ENCODE data around the gene PPARG.

The PPARG gene

DNA sequence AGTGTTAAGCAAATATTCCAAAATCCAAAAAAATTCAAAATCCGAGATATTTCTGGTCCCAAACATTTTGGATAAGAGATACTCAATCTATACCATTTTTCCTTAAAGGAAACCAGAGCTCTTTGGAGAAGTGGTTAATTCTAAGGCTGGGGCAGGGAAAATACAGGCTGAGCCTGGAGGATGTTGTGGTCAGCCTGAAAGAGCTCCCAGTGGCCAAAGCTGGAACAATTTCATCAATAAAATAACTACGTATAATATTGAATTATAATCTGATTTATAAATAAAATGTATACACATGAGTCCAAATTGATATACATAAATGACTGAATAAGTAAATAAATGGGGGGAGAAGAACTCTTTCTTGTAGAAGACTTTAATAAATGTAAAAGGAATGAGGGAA lies 24.6 kb downstream of the PPARG start:
- no peak for DNase-seq

DNA sequence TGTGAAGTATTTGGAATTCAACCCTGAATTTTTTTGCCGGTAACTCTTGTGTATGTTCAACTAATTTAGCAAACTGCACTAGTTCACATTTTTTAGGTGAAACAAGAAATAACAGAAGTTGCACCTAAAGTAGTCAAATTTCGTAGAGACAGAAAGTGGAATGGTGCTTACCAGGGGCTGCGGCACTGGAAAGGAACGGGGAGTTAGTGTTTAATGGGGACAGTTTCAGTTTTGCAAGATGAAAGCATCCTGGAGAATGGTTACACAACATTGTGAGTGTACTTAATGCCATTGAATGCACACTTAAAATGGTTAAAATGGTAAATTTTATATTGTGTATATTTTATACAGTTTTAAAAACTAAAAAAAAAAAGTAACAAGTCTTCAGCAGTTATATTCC lies 27.4 kb downstream of the PPARG start:
- no peak for DNase-seq

GRCh38 chr3:12316729-12317351 lies 28.0 kb downstream of the PPARG start:
- DNase-seq = no peak

DNA sequence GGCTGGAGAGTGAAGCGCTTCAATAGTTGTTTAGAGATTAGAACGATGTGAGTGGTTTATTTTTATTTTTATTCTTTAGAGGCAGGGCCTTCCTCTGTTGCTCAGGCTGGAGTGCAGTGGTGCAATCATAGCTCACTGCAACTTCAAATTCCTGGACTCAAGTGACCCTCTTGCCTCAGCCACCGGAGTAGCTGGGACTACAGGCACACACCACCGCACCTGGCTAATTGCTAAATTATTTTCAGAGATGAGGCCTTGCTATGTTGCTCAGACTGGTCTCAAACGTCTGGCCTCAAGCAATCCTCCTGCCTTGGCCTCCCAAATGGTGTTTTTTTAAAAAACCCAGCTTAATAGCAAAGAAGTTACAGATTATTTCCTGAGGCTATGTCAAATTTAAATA lies 29.0 kb downstream of the PPARG start:
- no peak for DNase-seq

DNA sequence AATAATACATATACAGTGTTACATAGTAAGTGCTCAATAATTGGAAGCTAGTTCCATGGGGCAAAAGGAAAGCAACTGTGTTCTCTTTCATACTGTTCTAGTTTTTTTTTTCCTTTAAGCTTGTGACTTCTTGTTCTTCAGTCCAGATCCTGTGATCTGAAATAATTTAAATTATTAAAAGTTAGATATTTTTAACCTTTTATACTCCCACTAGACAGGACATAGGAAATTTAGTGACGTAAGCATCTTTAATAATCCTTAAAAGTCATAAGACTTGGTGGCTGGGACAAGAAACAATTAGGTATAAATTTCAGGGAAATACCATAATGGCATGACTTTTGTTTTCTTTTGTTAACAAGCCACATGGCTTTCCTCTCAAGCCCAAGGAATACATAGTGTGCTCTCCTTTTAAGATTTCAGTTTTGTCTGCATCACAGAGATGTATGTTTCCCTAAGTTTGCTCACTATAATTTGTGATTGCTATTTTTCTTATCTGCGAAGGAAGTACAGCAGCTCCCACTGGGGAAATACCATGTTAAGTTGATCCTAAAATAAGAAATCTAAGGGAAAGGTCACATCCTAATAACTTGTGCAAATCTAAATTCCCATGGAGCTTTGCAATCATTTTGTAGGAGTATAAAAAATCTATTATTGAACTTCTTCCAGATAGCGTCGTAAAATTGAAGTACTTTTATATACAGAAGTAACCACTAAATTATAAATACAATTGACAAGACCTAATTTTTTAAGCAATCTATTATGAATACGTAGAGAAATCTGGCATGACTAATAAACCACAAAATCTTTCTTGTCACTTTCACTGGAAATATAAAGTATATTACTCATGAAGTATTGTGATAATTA lies 30.1 kb downstream of the PPARG start:
- no peak for DNase-seq

DNA sequence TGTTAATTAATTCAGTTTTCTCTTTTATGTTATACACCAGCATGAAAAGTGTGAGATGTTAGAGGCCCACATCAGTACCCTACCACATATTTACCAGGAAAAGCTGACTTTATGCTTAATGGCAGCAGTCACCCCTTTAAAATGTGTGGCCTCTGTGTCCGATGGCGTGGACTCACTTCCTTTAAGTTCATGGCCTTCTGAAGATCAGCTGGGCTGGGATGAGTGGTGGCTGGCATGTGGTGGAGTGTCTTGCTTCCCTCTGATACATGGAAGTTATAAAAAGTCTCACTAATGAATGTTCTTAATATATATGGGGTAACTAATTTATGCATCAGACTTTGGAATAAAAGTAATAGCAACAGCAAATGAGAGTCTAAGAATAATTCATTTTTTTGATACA lies 32.1 kb downstream of the PPARG start:
- no peak for DNase-seq

DNA sequence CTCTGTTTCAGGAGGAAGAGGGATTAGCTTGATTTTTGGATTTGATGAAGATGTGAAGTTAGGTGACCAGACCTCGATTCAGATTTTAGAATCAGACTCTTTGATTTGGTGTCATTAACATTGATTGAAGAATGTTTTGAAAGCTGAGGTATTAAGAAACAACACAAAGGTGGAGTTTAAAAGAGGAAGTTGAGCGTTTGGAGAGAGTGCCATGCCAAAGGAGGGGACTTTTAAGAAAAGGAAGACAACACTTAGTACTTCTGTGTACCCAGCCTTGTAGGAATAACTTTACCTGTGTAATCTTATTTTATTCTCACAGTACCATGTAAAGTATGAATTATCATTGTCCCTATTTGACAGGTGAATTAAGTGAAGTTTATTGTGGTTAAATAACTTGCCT lies 34.4 kb downstream of the PPARG start:
- no peak for DNase-seq

DNA sequence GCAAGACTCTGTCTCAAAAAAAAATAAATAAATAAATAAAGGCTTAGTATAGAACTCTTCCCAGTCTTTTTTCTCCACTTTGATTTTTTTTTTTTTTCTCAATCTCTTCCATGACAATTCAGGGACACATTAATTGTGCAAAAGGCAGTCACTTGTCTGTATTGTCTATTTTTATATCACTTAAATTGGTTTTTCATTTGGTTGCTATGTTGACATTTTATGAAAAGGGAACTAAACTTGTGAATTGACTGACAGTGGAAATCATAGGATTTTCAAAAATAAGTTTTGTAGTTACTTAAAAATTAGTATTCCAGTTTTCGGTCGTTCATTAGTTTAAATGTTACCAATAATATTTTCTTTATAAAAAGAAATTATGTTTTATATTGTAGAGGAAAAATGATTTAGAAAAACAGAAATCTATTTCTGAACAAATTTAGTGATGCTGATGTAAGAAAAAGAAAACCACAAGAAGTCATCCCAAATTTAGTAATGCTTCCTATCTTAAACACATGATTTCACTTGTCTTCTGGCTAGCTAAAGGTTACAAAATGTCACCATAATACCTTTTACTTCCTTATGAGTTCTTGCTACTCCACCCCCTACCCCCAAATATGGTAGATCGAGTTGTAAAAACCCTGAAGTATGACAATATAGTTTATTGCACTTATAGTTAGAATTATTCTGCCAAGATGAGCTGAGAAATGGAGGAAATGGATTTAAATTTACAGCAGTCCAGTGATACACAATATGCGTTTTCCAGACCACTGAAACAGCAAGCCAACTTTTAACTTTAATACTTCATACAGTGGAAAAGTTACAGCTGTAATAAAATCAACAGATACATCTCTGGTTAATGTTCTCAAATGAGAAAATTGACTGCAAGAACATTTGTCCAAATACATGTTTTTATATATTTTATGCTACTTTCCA lies 37.0 kb downstream of the PPARG start:
- DNase-seq = no peak

- no peak for DNase-seq
These were observed 38.2 kb downstream of the PPARG start for GRCh38 chr3:12327021-12327420.

GRCh38 chr3:12328132-12328836 lies 39.4 kb downstream of the PPARG start:
- DNase-seq = no peak

GRCh38 chr3:12328837-12329462 lies 40.1 kb downstream of the PPARG start:
- DNase-seq = no peak

DNA sequence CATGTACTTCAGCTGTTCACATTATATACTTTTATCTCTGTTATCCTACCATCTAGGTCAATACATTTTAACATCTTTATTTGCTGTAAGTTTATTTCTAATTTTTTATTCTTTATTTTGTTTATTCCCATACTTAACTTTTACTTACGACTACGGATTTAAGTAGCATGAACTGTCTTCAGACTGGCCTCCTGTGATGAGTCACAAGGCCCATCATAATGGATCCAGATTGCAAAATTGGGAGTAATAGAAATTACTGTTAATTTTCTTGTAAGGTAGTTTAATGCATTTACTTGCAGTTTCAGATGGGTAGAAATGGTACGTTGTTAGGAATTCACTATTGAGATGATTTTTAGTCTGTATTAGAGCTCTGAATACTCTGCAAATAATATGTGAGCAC lies 45.9 kb downstream of the PPARG start:
- DNase-seq = no peak

GRCh38 chr3:12335421-12335820 lies 46.6 kb downstream of the PPARG start:
- DNase-seq = no peak

DNA sequence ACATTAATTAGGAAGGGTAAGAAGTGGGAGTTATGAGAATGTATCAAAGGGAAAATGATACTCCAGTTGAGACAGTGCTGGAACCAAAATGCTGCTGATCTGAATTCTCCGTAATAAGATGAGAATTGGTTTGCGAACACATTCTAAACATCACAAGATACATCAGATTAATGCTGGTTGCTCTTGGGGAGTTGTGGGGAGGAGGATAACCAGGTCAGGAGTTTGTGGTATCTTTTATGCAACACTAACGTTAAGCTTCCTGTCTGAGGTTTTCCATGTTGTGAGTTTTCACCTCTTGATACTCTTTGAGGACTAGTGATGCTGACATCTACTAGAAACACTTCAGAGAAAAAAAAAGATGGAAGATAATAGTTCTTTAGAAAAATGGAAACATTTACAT lies 47.2 kb downstream of the PPARG start:
- DNase-seq = no peak

- no peak for DNase-seq
These were observed 50.0 kb downstream of the PPARG start for GRCh38 chr3:12338595-12339546.

- no peak for DNase-seq
These were observed 51.0 kb downstream of the PPARG start for GRCh38 chr3:12339701-12340480.

DNA sequence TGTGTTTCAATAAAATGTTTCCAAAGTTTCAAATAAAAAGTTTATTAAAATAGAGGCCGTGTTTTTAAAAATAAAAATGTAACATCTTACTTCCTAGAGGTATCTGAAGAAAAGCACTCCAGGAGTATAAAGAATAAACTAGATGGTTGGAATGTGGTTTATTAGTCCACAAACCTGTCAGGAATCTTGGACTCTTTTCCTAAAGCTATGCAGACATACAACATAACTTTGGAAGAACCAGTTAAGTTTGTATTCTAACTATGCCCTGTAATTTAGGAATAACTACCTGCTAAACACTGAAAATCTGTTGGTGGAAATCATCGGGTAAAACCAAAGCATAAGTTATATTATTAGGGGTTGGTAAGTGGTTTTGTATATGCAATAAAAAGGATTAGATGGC lies 51.6 kb downstream of the PPARG start:
- DNase-seq = no peak

GRCh38 chr3:12342151-12342550 lies 53.3 kb downstream of the PPARG start:
- DNase-seq = no peak

DNA sequence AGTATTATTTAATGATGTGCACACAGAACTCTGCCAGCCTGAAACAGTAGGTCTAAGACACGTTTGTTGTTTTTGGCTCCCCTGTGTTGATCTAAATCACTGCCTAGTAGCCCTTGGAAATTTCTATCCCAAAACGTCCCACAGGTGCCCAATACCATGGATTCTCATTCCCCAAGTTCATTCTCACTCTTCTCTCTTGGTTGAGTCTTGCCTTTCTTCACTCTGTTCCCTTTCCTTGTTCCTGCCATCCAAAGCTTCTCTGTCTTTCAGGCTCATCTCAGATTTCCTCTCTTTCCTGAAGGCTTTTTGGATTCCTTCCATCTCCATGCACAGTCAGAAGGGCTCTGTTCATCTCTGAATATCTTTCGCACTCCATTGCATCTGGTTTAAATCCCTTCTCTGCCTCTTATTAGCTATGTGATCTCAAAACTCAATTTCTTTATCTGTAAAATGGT lies 54.2 kb downstream of the PPARG start:
- DNase-seq = no peak

GRCh38 chr3:12345141-12345561 lies 56.3 kb downstream of the PPARG start:
- DNase-seq = no peak
